Measurements from ENCODE around the gene TMC5. TPM values are rescaled to one million over a fixed set of nuclear protein-coding genes. Genes with fewer than 3 reads are reported as not detected.

TMC5 gene
- total RNA-seq, 1 experiment from 2014 or later = 52.5 TPM

DNA sequence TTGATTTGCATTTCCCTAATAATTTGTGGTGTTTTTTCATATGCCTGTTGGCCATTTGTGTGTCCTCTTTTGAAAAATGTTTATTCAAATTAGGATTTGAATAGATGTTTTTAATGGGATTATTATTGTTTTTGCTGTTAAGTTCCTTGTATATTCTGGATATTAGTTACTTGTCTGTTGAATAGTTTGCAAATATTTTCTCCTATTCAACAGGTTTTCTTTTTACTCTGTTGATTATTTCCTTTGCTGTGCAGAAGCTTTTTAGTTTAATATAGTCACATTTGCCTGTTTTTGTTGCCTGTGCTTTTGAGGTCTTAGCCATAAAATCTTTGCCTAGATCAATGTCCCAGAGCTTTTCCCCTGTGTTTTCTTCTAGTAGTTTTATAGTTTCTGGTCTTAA, 94.6 kb downstream of the TMC5 start:
- peaks cover 57% of the 10 kb centered on the region for H3K4me1 ChIP-seq (replicated peaks; ENCODE audit: insufficient read depth)
- ChIA-PET CTCF (no interaction called here), POLR2A (ENCODE audit: unreplicated experiment) (no interaction called here)
- H3K36me3 ChIP-seq (ENCODE audit: low read depth) = peaks cover 63% of the 10 kb centered on the region
- no peak overlapping the region for H2AFZ ChIP-seq
- peaks cover 78% of the 10 kb centered on the region for H3K79me2 ChIP-seq (ENCODE audit: low read depth)
- peaks cover 47% of the 10 kb centered on the region for H3F3A ChIP-seq (ENCODE audit: insufficient read depth, low read depth)
- H3K27me3 ChIP-seq (ENCODE audit: insufficient read depth, low read depth) = no peaks in the 10 kb centered on the region
- H3K9me3 ChIP-seq (ENCODE audit: insufficient read depth, low read depth) = no peaks in the 10 kb centered on the region
- no peaks in the 10 kb centered on the region for H3K9me2 ChIP-seq (ENCODE audit: insufficient read depth)
- no peak overlapping the region for H3K27ac ChIP-seq
- no TSS peak for BruUV-seq (replicated peaks)
- H4K20me1 ChIP-seq (ENCODE audit: insufficient read depth) = no peaks in the 10 kb centered on the region
- TF ChIP-seq EZH2 (IDR thresholded peaks at IDR 0.05; ENCODE audit: low read depth) = no peak
- TF ChIP-seq, protein P1, sequence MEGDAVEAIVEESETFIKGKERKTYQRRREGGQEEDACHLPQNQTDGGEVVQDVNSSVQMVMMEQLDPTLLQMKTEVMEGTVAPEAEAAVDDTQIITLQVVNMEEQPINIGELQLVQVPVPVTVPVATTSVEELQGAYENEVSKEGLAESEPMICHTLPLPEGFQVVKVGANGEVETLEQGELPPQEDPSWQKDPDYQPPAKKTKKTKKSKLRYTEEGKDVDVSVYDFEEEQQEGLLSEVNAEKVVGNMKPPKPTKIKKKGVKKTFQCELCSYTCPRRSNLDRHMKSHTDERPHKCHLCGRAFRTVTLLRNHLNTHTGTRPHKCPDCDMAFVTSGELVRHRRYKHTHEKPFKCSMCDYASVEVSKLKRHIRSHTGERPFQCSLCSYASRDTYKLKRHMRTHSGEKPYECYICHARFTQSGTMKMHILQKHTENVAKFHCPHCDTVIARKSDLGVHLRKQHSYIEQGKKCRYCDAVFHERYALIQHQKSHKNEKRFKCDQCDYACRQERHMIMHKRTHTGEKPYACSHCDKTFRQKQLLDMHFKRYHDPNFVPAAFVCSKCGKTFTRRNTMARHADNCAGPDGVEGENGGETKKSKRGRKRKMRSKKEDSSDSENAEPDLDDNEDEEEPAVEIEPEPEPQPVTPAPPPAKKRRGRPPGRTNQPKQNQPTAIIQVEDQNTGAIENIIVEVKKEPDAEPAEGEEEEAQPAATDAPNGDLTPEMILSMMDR (conservative IDR thresholded peaks at IDR 0.05) = no peak
- no peak for DNase-seq
- H3K4me2 ChIP-seq = no peak overlapping the region
- intact Hi-C loops (cut with micrococcal nuclease; ENCODE audit: unreplicated experiment) = no loop called here
- no peak overlapping the region for H3K4me3 ChIP-seq

DNA sequence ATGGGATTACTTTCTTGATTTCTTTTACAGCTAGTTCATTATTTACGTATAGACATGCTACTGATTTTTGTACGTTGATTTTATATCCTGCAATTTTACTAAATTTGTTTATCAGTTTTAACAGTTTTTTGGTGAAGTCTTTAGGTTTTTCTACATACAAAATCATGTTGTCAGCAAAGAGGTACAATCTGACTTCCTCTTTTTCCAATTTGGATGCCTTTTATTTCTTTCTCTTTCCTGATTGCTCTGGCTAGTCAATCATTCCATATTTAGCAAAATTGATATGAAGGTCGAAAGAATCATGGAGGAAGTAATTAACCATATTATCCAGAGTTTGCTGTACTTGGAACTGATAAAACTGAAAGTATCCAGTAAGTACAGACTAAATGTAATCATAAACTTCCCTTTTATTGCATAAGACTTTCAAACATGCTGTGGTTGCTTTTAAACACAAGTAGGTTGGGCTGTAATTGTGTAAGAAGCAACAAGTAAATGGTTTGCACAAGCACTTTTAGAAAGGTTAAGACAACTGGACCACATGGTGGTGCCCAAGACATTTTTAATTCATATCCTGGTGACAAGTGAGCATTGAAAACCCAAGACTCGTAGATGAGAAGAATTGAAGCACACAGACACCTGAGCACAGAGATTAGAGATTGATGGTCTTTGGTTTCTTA, 95.8 kb downstream of the TMC5 start:
- Histone ChIP-seq H3K4me1 (replicated peaks; ENCODE audit: insufficient read depth) (peaks cover 57% of the 10 kb centered on the region), H3K9me3 (ENCODE audit: insufficient read depth, low read depth) (no peaks in the 10 kb centered on the region), H3K27ac (no peak overlapping the region), H3K36me3 (ENCODE audit: low read depth) (peaks cover 59% of the 10 kb centered on the region), H3K27me3 (ENCODE audit: insufficient read depth, low read depth) (no peaks in the 10 kb centered on the region), H3K79me2 (ENCODE audit: low read depth) (peaks cover 85% of the 10 kb centered on the region), H3F3A (ENCODE audit: insufficient read depth, low read depth) (peaks cover 46% of the 10 kb centered on the region), H3K9me2 (ENCODE audit: insufficient read depth) (no peaks in the 10 kb centered on the region), H3K4me3 (no peak overlapping the region), H3K4me2 (peak overlapping the region; percentile 17; the same call in 1 of the 2 replicates), H2AFZ (no peak overlapping the region), H4K20me1 (ENCODE audit: insufficient read depth) (no peaks in the 10 kb centered on the region)
- no peak for TF ChIP-seq EZH2 (IDR thresholded peaks at IDR 0.05; ENCODE audit: low read depth)
- TF ChIP-seq, protein P1 (conservative IDR thresholded peaks at IDR 0.05) = no peak
- CTCF ChIA-PET = no interaction called here
- POLR2A ChIA-PET (ENCODE audit: unreplicated experiment) = no interaction called here
- peak in 1 of 2 experiments; percentile 60 for DNase-seq
- BruUV-seq (replicated peaks) = no TSS peak
- intact Hi-C loops (cut with micrococcal nuclease; ENCODE audit: unreplicated experiment) = no loop called here

DNA sequence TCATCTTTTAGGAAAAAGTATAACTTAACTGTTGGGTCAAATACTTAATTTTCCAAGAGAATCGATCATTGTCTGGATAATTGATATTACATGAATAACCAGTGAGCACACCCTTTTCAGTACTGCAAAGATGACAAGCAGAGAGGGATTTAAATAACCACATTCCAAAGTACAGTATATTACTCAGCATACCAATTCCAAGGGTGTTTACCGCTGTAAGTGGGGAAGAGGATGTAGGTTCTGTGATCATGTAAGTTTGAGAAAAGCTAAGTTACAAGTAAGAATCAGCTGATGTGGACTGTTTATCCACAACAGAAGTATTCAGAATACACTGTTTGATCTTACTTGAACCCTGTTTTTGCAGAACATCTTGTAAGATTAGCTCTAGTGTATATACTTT, 98.1 kb downstream of the TMC5 start:
- H3K9me2 ChIP-seq (ENCODE audit: insufficient read depth) = no peaks in the 10 kb centered on the region
- ChIA-PET POLR2A (ENCODE audit: unreplicated experiment) (interaction anchor here (1.0 kb wide), 1 partner anchor 396 kb away, joined by 5 read pairs; no protein-coding TSS in a partner anchor), CTCF (no interaction called here)
- peaks cover 65% of the 10 kb centered on the region for H3K4me1 ChIP-seq (replicated peaks; ENCODE audit: insufficient read depth)
- H3K27ac ChIP-seq = no peak overlapping the region
- H3K36me3 ChIP-seq (ENCODE audit: low read depth) = peaks cover 45% of the 10 kb centered on the region
- TF ChIP-seq, protein P1 (conservative IDR thresholded peaks at IDR 0.05) = no peak
- TF ChIP-seq EZH2 (IDR thresholded peaks at IDR 0.05; ENCODE audit: low read depth) = no peak
- no peak overlapping the region for H3K4me3 ChIP-seq
- BruUV-seq (replicated peaks) = no TSS peak
- H3F3A ChIP-seq (ENCODE audit: insufficient read depth, low read depth) = peaks cover 34% of the 10 kb centered on the region; the same call in 1 of the 2 replicates
- no peaks in the 10 kb centered on the region for H4K20me1 ChIP-seq (ENCODE audit: insufficient read depth)
- no peaks in the 10 kb centered on the region for H3K9me3 ChIP-seq (ENCODE audit: insufficient read depth, low read depth)
- no peaks in the 10 kb centered on the region for H3K27me3 ChIP-seq (ENCODE audit: insufficient read depth, low read depth)
- no peak overlapping the region for H2AFZ ChIP-seq
- intact Hi-C loops (cut with micrococcal nuclease; ENCODE audit: unreplicated experiment) = no loop called here
- no peak for DNase-seq
- H3K79me2 ChIP-seq (ENCODE audit: low read depth) = peaks cover 96% of the 10 kb centered on the region
- H3K4me2 ChIP-seq = no peak overlapping the region
